Bronchial epithelial cell (primary cell): ENCODE results near the gene OR5K2. TPM values are rescaled to one million over a fixed set of nuclear protein-coding genes. Genes with fewer than 3 reads are reported as not detected.
A peak's percentile ranks its signal among the peaks of the same experiment; 100 is the strongest.

ENCODE experiments used
- DNase-seq: peaks from one replicate; pipeline ENCODE4 v3.0.0-alpha.2; 2010; ENCODE audit warnings: low read depth
- FAIRE-seq: peaks from 2 replicates; lab custom pipeline; 2011; peaks lifted over from hg19 to GRCh38; lab: Jason Lieb, UNC
- H3K27me3 ChIP-seq: 2 replicates; pipeline ENCODE4 v1.5.1; 2011; ENCODE audit warnings: low read length; ENCODE audit not compliant: control insufficient read depth, insufficient read depth
- H3K36me3 ChIP-seq: 2 replicates; pipeline ENCODE4 v1.5.1; 2011; ENCODE audit warnings: low read length; ENCODE audit not compliant: control insufficient read depth, insufficient read depth
- H3K4me3 ChIP-seq: 2 replicates; pipeline ENCODE4 v1.5.1; 2011; ENCODE audit warnings: mild to moderate bottlenecking, low read depth, low read length, control low read depth
- total RNA-seq: library from RNA; depleted of rRNA; stranded (reverse); fragments of >200 nt; gene quantifications from 2 replicates; pipeline ENCODE4 v1.2.1, GENCODE V29; 2014
- TF ChIP-seq, protein P1 (sequence below): IDR thresholded peaks from 2 replicates; pipeline ENCODE4 v1.5.1; 2011; ENCODE audit warnings: mild to moderate bottlenecking, moderate library complexity, low read length, control low read depth, inconsistent platforms; ENCODE audit not compliant: insufficient read depth, severe bottlenecking

OR5K2 gene
- not detected in 2 replicates for total RNA-seq

DNA sequence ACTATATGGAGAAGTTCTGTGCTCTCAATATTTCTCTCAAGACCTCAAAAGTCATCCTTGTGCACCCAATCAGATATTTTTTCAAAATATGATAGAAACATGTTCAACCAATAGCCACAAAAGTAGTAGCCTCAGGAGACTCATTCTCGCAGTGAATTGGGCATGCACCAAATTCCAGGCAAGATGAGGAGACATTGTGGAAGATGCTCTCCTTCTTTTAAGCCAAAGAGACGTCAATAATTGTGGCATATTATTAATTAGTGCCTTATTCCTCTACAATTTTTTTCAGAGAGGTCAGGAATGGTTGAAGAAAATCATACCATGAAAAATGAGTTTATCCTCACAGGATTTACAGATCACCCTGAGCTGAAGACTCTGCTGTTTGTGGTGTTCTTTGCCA is at the start of gene OR5K2:
OR5K2 (plus strand) TSS at position 301 of the 400 bp plus-strand sequence; CDS start at position 301, 0 bp downstream.
- no peaks in the 10 kb centered on the region for H3K36me3 ChIP-seq
- FAIRE-seq (no peak), DNase-seq (no peak)
- TF ChIP-seq, protein P1, sequence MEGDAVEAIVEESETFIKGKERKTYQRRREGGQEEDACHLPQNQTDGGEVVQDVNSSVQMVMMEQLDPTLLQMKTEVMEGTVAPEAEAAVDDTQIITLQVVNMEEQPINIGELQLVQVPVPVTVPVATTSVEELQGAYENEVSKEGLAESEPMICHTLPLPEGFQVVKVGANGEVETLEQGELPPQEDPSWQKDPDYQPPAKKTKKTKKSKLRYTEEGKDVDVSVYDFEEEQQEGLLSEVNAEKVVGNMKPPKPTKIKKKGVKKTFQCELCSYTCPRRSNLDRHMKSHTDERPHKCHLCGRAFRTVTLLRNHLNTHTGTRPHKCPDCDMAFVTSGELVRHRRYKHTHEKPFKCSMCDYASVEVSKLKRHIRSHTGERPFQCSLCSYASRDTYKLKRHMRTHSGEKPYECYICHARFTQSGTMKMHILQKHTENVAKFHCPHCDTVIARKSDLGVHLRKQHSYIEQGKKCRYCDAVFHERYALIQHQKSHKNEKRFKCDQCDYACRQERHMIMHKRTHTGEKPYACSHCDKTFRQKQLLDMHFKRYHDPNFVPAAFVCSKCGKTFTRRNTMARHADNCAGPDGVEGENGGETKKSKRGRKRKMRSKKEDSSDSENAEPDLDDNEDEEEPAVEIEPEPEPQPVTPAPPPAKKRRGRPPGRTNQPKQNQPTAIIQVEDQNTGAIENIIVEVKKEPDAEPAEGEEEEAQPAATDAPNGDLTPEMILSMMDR, result no peak
- H3K27me3 ChIP-seq, result no peaks in the 10 kb centered on the region
- no peak within 1 kb of the TSS for H3K4me3 ChIP-seq

DNA sequence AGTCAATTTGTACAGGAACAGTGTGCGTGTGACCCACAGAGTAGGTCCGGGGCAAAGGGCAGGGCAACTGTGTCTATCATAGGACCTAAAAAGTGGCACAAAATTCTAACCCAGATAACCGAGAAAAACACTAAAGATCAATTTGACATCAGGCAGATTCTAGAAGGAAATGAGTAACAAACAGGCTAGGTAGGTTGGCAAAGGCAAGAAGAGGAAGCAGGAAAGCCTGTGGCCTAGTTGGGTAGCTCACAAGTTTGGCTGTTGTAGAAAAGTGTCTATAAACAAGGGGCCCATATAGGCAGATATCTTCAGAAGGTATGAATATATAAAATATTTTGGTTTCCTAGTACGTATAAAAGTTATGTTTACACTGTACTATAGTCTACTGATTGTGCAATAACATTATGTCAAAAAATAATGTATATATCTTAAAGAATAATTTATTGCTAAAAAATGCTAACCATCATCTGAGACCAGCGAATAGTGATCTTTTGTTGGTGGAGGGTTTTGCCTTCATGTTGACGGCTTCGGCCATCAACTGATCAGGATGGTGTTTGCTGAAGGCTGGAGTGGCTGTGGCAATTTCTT is 47.8 kb upstream of the OR5K2 start:
- Histone ChIP-seq H3K36me3 (no peaks in the 10 kb centered on the region), H3K4me3 (no peak overlapping the region), H3K27me3 (no peaks in the 10 kb centered on the region)
- DNase-seq, result peak; percentile 69
- no peak for FAIRE-seq
- TF ChIP-seq, protein P1, result no peak

DNA sequence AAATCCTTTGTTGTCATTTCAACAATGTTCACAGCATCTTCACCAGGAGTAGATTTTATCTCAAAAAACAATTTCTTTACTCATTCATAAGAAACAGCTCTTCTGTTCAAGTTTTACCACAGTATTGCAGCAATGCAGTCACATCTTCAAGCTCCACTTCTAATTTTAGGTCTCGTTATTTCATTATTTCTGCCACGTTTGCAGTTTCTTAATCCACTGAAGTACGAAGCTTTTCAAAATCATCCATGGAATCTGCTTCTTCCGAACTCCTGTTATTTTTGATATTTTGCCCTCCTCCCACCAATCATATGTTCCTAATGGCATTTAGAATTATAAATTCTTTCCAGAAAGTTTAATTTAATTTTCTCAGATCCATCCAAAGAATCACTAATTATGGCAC is 47.1 kb upstream of the OR5K2 start:
- TF ChIP-seq, protein P1, result no peak
- no peak overlapping the region for H3K4me3 ChIP-seq
- no peaks in the 10 kb centered on the region for H3K27me3 ChIP-seq
- H3K36me3 ChIP-seq, result no peaks in the 10 kb centered on the region
- FAIRE-seq (no peak), DNase-seq (no peak)

- TF ChIP-seq, protein P1, result no peak
- no peaks in the 10 kb centered on the region for H3K27me3 ChIP-seq
- FAIRE-seq (no peak), DNase-seq (no peak)
- no peaks in the 10 kb centered on the region for H3K36me3 ChIP-seq
- H3K4me3 ChIP-seq, result no peak overlapping the region
Measured at GRCh38 chr3:98453827-98454226, 43.7 kb upstream of the OR5K2 start.

GRCh38 chr3:98454929-98455328 is 42.6 kb upstream of the OR5K2 start:
- TF ChIP-seq, protein P1, result no peak
- Histone ChIP-seq H3K36me3 (no peaks in the 10 kb centered on the region), H3K27me3 (no peaks in the 10 kb centered on the region), H3K4me3 (no peak overlapping the region)
- DNase-seq (peak; percentile 76), FAIRE-seq (no peak)

- Histone ChIP-seq H3K27me3 (no peaks in the 10 kb centered on the region), H3K36me3 (no peaks in the 10 kb centered on the region), H3K4me3 (no peak overlapping the region)
- DNase-seq (no peak), FAIRE-seq (no peak)
- TF ChIP-seq, protein P1, result no peak
Measured at GRCh38 chr3:98457543-98457942, 39.9 kb upstream of the OR5K2 start.
